GM15510 (cell line): ENCODE results near the gene TBC1D8.

Experiments used
- POLR2A ChIP-seq: IDR thresholded peaks from 3 replicates; pipeline ENCODE4 v1.6.1; 2011; ENCODE audit warnings: borderline replicate concordance; ENCODE audit not compliant: insufficient read length; ENCODE audit errors: extremely low read depth

TBC1D8 gene

DNA sequence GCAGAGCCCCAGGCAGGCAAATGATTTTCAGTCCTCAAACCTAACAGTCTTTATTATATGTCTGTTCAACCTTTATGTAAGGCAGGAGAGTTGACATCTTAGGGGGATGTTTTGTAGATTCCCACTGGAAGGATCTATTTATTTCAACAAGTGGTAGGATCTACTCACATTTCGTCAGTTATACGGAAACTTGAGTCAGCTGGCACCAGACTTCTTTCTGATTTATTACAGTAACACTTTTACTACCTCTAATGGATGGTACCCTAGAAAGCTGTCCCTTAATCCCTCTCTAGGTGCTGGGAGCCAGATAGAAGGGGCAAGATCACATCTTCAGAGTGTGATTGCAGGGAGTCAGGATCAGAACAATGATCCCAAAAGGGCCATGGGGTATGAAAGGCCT, 151.2 kb downstream of the TBC1D8 start:
- TF ChIP-seq POLR2A = no peak

DNA sequence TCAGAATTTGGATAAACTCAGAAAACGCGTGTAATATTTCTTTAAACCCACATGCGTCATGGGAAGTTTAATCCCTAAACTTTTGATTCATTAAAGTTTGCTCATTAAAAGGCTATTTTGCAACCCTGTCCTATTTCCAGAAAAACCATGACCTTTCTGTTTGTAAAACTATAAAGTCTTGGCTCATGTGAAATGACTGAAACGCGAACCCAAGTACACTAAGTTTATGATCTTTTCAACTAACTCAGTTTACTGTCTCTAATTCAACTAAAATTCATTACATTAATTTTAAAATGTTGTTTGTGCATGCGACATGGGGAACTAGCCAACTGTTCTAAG, 153.0 kb downstream of the TBC1D8 start:
- no peak for TF ChIP-seq POLR2A

DNA sequence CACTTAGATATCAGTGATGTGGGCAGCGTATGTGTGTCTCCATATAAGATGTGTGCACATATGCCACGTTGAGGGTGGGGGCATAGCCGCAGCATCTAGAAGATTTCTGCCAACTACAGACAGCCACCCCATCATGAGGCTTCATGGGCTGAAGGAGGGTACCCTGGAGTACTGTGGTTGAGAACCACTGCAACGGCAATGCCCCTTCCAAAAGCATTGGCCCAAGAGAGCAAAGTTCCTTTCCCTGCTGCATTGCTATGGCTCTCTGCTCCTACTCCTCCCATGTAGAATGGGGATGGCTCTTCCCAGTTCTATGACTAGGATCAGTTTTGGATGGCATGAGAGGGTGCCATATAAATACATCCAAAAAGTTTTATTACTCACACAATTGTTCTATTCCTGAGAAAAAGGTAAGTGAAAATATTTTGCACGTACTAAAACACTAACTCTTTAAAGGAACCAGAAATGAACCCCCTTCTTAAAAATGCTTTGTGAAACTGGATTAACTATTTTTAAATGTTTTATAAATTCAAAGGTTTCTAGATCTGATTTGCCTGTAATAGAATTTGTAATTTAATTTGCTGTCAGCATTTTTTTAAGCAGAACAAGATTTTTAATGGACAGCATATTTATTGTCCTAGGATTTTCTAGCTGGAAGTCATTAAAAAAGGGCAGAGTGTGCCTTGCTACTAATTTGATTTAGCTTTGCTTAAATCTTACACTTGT, 153.5 kb downstream of the TBC1D8 start:
- no peak for TF ChIP-seq POLR2A

DNA sequence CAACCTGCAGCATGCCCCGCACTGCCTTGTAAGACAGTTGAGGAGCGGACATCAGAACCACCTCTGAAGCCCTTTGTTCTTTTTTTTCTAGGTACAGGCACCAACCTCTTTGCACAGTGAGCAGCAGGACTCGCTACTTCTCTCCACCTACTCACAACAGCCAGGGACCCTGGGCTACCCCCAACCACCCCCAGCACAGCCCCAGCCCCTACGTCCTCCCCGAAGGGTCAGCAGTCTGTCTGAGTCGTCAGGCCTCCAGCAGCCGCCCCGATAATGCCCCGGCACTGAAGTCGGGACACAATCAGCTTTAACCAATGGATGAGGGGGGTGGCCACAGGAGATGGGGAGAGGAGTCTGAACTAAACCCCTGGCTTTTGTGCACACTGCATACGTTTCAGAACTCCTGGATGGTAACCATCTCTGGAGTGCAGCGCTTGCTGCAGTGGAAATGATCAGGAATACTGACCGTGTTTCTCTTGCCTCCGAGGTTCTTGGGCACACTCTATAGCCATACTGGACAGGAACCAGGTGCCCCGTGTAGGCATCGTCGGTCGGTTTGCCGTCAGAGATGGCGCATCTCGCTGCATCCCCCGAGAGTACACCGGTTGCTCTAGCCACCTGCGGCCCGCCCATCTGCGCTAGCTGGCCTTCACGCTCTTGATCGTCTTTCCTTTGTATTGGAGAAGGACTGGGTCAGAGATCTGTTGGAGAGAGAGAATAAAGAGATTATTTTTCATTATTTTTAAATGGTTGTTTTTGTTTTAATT, 155.7 kb downstream of the TBC1D8 start:
- TF ChIP-seq POLR2A = no peak

DNA sequence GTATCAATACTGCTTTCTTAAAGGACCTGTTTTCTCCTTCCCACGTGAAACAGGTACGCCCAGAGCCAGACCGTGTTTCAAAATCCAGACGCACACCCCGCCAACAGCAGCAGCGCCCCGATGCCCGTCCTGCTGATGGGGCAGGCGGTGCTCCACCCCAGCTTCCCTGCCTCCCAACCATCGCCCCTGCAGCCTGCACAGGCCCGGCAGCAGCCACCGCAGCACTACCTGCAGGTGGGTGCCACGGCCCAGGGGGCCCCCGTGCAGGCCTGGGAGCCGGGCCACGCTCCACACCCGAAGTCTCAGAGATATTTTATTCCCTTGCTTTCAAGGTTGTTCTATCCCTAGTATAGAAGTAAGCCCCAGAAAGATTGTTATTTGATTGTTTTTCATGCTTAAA, 157.9 kb downstream of the TBC1D8 start:
- no peak for TF ChIP-seq POLR2A

DNA sequence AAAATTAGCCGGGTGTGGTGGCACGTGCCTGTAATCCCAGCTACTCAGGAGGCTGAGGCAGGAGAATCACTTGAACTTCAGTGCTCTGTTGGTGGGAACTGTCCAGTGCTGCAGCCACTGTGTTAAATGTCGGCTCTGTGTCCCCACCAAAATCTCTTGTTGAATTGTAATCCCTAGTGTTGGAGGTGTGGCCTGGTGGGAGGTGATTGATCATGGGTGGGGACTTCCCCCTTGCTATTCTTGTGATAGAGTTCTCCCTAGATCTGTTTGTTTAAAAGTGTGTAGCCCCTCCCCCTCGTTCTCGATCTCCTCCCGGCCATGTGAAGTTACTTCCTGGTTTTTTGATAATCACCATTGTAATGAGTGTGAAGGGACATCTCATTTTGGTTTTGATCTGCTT, 158.9 kb downstream of the TBC1D8 start:
- no peak for TF ChIP-seq POLR2A

DNA sequence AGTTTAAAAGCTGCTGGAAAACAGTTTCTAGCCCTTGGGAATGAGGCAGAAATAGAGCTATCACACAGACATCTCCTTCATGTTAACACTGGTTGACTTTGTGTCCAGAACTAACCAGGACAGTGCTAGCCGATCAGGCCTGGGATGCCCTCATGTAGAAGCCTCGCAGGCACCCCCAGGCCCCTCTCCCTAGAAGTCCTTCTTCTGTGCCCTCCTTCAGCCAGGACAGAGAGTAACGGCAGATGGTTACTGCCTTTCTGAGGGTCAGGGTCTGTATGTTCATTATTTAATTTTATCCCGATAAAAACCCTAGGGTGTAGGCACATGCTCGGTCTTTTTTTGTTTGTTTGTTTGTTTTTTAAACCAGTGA, 159.8 kb downstream of the TBC1D8 start:
- TF ChIP-seq POLR2A = no peak

DNA sequence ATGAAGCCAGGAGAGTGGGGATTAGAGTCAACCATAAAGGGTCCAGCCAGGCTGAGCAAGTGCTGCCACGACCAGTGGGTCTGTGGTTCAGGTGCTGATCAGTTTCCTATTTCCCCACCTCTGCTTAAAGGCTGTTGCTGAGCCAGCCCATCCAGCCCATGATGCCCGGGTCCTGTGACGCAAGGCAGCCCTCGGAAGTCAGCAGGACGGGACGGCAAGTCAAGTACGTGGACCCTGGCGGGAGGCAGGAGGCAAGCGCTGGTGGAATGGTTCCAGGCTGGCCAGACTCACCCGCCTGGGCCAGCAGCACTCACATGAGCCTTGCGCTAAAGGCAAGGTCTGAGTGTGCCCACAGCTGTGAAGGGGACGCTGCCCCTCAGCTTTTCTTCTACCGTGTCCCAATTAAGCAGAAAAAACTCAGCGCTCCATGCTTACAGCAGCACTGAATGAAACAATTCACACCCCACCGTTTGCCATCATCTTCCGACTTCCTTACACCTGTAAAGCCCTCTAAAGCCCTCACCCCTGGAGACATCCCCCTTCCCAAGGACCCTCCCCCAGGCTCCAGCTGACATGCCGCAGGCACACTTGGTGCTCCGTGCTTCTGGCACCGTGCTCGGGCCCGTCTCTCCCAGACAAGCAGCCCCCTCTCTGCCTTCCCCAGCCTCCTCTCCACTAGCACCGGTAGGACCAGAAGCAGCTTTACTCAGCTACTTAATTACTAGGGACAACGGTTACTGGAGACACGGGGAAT, 160.4 kb downstream of the TBC1D8 start:
- no peak for TF ChIP-seq POLR2A

DNA sequence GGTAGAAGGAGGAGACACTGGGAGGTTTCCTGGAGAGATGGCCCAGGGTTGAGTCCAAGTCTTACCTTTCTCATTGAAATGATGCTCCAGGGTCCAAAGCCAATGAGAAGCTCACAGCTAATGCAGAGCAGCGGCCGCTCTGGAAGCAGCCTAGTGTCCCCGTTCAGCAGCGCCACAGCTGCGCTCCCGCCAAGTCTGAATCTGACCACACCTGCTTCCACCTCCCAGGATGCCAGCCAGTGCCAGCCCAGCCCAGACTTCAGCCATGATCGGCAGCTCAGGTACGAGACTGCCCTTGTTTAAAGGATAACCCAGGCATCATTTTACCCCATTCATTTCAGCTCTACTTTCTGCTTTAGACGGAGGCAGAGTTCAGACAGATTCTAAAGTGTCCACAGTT, 161.0 kb downstream of the TBC1D8 start:
- no peak for TF ChIP-seq POLR2A

DNA sequence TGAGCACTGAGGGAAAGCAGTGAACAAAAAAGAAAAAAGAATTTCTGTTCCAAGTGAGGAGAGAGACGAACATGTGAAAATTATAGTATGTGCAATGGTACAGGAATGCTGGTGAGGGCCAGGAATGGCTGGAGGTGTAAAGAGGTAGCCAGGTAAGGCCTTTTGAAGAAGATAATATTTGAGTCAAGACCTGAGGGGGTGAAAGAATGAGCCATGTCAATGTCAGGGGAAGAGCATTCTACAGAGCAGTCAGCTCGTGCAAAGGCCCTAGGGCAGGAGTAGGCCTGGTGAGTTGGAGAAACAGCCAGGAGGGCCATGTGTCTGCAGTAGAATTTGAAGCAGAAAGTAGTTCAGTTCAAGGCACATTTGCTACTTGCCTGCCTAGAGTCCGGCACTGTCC, 161.5 kb downstream of the TBC1D8 start:
- no peak for TF ChIP-seq POLR2A

DNA sequence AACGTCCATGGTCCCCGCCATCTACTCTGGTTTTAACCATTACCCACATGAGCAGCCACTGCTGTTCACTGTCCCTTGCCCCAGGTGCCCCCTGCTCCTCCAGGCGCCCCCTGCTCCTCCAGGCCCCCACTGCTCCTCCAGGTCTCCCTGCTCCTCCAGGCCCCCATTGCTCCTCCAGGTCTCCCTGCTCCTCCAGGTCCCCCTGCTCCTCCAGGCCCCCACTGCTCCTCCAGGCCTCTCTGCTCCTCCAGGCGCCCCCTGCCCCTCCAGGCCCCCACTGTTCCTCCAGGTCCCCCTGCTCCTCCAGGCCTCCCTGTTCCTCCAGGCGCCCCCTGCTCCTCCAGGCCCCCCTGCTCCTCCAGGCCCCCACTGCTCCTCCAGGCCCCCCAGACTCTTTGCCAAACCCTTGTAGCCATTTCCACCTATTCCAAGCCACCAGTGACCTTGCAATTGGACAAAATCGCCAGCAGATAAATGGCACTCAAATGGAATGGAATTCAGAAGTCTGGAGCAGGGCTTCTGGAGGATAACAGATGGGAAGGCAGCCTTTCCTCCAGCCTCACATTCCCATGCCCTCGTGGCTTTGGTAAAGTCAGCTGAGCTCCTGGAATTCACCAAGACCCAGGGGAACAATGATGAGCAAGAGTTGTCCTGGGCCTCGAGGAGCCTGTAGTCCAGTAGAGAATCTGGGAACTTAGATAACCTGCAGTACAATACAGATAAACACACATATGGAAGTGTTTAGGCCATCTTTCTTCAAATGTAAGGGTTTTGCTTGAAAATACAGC, 162.4 kb downstream of the TBC1D8 start:
- no peak for TF ChIP-seq POLR2A

DNA sequence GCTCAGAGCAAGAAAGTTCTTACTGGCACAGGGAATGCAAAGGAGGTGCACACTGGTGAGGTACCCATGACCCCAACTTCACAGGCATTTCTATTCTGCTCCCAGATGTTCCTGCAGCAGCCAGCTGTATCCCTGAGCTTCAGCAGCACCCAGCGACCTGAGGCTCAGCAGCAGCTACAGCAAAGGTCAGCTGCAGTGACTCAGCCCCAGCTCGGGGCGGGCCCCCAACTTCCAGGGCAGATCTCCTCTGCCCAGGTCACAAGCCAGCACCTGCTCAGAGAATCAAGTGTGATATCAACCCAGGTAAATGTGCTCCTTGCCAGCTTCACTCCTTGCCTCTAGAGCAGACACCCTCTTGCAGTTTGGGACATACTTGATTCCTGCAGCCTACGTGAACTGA, 163.2 kb downstream of the TBC1D8 start:
- TF ChIP-seq POLR2A = no peak

DNA sequence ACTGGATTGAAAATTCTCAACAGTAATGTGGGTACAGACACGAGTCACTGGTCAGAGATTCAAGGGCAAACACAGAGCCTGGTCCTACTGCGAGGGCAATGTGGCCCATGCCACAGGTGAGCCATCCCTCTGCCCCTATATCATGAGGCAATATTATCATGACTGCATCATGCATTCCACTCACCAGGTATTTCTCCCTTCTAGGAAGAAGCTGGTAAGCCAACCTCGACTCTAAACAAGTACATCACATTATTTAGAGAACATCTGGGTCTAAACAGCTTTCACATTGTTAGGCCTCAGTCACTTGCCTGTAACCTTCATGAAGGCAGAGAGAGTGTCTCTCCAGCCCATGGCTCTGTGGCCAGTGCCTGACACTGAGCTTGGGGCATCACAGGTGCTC, 163.6 kb downstream of the TBC1D8 start:
- TF ChIP-seq POLR2A = no peak

DNA sequence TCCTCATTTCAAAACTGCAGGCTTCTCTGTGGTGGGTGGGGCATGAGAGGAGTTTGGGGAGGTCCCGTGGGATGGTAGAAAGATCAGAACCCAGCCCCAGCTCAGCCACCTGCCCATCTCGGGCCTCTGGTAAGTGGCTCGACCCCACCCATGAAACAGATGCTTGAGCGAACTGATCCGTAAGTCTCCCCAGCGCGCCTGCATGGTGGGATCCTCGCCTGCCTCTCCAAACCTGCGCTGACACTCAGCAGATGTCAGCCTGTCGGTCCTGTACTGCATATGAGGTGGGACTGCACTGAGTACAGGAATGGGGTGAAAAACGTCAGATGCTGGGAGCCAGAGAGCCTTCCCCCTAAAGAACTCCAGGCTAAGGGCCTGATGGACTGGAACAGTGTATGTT, 165.0 kb downstream of the TBC1D8 start:
- TF ChIP-seq POLR2A = no peak

DNA sequence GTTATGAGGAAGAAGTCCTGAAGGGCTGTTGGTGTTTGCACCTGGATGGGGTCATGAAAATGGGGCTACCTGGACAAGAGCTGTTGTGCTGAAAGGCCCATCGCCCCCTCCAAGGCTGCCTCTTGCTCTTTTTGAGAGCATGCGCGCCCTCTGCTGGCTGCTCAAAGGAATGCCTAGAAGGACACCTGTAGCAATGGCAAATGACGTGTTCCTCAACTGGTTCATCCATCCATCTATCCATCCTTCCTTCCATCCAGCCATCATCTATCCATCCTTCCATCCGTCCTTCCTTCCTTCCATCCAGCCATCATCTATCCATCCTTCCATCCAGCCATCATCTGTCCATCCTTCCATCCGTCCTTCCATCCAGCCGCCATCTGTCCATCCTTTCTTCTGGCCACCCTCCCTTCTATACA, 166.3 kb downstream of the TBC1D8 start:
- TF ChIP-seq POLR2A = no peak

DNA sequence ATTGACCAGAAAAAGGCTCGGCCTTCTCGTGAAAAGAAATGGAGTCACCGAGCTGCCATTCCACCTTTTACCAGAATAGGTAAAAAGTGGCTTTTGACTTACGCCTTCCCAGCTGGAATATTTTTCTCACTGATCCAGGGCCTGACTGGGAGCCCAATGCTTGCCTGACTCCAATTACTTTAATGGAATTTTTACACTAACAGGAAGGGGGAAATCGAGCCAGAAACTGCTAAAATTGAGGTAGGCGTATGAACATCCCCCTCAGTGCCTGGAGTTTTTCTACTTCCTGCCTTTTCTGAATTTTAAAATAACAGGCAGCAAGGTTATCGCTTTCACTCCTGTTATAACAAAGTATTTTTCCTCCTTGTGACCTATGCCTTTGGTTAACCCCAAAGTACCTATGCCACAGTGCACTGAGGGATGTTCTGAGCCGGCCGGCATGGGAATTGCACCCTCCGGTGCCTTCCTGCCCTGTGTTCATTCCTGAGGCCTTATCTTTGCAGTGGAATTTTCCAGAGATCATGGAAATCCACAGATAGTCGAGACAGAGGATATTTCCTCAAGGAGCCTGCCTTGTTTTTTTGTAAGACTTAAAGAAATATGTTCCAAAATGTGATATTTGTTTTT, 167.4 kb downstream of the TBC1D8 start:
- TF ChIP-seq POLR2A = no peak

DNA sequence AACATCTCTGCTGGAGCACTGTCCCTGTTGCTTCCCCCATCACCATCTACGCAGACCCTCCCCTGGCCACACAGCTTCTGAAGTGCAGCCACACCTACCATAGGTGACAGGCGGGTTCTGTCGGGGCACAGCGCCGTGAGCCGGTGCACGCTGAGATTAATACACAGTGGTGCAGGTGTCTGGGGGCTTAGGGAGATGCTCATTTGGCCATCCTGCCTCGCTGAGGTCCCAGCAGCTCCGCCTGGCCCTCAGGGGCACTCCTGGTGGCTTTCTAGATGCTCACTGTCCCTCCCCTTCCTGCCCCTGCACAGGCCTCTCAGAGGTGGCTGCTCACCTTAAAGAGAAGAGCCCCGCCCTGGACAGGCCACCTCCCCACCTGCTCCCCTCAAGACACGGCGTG, 168.0 kb downstream of the TBC1D8 start:
- TF ChIP-seq POLR2A = no peak
